ENCODE measurements around the gene ABCB6.
"Not testable (repeated sequence)": the region's sequence is repeated elsewhere in the genome, so short reads cannot be mapped to it uniquely, and the experiment has no call there.

The ABCB6 gene

DNA sequence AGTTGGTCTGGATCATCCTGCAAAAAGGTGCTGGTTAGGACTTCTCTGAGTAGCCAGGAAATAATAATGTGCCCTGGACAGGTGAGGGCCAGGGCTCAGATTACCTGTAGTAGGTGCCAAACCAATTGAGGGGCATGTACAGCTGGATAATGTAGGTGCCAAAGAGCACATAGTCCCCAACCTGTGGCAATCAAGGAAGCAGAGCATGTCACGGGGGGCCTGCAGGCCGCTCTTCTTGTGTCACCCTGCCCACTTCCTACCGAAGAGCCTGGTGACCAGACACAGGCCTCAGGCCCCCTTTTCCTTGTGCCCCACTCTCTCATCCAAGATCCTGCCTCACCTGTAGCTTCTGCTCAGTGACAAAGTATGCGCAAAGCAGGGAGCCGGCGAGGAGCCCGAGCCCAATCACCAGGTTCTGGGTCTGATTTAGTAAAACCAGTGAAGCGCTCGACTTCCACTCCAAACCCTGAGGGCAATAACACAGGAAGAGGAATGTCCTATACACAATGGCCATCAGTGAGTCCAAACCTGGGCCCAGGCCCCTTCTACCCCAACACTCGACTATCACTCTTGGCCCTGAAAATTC lies 5.2 kb downstream of the ABCB6 start:
- DNase-seq (ENCODE audit: low read depth) = no peak

DNA sequence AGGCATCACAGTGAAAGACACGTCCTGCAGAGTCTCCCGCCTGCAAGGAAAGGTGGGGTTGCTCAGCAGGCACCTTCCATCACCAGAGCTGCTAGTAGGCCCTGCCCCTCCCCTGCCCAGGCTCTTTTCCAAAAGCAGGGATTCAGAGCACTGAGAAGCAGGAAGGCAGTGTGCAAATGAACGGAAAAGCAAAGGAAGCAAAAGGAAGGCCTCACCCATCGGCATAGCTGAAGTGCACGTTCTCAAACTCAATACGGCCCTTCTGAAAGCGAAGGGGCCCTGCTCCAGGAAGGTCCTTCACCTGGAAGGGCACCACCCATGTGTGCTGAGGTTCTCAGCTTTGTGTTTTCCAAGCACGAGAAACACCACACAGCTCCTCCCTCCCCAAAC lies 5.7 kb downstream of the ABCB6 start:
- no peak for DNase-seq (ENCODE audit: low read depth)

DNA sequence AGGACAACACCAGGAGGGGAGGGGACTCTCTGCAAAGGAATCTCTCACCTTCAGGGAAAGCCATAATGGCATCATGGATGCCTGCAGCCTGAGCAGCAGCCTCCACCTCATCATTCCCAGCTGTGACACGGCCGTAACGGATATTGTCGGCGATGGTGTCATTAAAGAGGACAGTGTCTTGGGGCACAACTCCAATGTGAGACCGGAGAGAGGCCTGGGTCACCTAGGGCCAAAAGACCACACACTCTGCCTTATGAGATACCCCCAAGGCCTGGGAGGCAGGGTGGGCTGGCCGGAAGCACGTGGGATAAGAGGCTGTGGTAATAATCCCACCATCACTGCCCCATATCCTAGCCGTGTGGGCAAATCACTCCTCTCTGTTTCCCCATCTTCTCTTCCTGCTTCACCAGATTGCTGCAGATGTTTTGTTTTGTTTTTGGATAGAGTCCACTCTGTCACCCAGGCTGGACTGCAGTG lies 7.8 kb downstream of the ABCB6 start:
- DNase-seq (ENCODE audit: low read depth) = no peak

DNA sequence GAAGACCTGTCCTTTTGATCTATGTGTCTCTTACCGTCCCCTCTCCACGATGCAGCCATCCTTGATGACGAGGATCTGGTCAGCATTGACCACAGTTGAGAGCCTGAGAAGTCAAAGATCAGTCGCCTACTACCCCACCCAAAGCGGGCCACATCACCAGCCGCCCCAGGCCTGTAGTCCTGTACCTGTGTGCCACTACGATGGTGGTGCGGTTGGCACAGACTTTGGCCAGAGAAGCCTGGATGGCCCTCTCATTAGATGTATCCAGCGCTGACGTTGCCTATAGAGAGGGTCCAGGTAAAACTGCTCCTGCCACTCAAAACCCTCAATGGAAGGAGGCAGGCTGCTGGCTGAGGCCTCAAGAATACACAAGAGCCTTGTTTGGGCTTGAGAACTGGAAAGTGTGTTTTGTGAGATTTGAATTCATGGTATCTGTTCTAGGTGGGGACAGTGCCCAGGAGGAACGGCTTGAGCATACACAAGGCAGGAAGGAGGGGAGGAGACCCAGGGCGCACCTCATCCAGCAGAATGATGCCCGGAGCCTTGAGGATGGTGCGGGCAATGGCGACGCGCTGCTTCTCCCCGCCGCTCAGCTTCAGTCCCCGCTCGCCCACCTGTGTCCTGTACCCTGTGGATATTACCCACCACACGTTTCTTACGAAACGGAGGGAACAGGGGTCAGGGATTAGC lies 8.4 kb downstream of the ABCB6 start:
- DNase-seq (ENCODE audit: low read depth) = no peak

DNA sequence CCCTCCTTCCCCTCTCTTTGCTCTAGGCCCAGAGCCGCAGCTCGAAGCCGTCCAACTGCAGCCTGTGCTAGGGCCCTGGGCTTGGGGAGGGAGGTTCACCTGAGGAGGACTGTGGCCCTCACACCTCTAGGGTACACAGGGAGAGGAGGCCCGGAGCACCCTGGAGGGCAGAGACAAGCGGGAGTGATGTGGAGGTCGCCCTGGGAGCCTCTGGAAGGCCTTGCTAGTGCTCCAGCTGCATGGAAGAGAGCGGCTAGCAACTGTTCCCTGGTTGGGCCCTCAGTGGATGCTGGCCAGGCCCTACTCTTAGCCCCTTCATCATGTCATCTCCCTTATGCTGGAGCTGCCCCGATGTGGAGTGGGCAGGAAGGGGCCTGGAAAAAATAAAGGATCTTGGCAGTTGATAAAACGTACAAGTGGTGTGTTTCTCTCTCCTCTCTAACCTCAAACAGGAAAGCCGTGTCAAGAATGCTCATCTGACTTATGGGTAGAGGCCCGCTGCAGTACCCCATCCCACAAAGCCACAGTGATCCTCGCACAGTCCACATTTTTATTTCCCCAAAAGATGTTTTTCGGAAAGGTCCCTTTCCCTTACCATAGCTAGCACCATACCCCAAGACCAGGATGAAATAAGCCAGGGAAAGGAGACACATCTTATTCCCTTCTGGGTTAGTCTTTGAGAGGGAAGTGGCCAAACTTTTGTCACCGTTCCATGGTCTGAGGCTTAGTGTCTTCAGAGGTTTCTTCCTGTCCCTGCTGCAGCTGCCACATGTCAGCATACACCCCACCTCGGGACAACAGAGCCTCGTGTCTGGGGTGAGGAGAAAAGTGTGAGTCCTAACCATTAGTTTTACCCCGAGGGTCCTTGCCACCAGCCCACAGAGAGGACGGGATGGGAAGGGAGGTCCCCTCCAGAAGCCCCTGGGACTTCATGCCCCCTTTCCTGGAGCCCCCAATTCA lies 9.2 kb downstream of the ABCB6 start:
- no peak for DNase-seq (ENCODE audit: low read depth)

DNA sequence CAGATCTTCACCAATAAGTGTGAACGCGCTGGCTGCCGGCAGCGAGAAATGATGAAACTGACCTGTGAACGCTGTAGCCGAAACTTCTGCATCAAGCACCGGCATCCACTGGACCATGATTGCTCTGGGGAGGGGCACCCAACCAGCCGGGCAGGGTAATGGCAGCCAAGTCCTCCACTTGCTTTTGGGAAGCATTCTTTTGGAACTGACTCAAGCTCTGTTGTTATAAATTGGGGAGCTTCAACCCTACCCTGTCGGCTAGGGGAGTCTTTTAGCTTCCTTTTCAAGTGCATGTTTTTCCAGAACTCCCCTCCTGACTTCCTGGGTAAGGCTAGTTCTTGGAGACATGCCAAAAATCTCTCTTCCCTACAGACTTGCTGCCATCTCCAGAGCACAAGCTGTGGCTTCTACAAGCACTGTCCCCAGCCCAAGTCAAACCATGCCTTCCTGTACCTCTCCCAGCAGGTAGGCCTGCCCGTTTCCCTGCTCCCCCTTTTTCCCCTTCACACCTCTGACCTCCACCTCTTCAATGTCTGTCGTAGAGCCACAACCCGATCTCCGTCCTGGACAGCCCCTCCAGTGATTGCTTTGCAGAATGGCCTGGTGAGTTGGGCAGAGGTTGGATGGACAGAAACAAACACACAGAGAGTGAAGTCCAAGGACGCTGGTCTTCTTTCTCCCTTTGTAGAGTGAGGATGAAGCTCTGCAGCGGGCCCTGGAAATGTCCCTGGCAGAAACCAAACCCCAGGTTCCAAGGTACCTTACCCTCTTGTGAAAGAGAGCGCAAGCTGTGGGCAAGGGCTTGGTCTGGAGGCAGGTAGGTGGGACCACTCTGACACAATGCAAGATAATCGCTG lies 10.6 kb downstream of the ABCB6 start:
- DNase-seq (ENCODE audit: low read depth) = no peak

DNA sequence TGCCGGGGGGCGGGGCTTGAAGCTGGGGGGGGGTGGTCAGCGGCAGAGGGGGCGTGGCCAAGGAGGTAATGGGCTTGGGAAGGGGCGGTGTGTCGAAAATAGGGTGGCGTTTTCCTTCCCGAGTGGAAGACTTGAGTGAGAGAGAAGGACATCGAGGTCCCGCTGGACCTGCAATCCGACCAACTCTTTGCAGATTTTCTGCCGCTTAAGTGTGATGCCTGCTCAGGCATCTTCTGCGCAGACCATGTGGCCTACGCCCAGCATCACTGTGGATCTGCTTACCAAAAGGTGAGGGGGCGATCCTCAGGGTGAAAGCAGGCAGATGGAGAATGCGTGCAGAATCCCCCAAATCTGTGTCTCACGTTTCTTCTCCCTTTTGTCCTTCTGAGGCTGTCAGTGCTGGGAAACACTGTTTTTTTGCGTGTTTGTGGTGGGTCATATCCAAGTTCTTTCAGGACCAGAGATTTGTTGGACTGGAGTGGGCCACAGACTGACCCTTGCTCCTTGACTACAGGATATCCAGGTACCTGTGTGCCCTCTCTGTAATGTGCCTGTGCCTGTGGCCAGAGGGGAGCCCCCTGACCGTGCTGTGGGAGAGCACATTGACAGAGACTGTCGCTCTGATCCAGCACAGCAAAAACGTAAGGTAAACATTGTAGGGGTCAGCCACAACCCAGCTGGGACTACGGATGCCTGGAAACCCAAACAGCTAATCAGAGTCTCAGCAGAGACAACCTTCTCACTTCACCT lies 11.4 kb downstream of the ABCB6 start:
- no peak for DNase-seq (ENCODE audit: low read depth)

DNA sequence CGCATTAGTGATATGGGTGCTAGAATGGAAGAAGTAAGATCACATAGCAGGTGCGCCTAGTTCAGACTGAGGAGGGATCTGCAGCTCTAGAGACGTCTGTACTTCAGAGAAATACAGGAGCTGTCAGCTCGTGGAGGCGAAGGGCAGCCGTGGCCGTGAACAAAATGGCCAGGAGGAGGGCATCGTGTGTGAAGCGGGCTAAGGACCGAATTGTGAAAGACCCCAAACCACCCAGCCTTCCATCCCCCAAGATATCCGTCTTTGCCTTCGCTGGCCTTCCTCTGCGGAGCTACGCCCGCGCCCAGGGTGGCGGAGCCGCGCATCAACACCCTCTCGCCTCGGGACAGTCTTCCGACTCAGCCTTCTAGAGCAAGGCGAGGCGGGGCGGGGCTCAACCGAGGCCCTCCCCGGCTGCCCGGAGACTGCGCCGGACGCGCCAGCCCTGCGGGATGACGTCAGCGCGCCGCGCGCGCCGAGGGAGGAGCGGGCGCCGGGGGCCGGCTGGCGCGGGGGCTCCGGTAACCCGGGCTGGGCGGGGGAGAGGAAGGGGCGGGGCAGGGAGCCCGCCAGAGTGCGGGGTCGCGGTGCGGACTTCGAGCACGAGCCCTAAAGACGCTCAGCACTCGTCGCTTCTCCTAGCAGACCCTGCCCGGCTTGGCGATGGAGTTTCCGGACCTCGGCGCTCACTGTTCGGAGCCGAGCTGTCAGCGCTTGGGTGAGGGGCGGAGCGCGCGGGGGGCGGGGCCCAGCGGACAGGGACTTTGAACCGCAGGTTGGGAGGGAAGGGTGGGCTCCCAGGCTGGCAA lies 12.2 kb downstream of the ABCB6 start, which contains the start of gene ZFAND2B:
TSS of gene ZFAND2B (plus strand) at position 455 of the 806 bp plus-strand sequence. CDS start at position 661, 206 bp downstream.
- peak; percentile 86 for DNase-seq (ENCODE audit: low read depth)

DNA sequence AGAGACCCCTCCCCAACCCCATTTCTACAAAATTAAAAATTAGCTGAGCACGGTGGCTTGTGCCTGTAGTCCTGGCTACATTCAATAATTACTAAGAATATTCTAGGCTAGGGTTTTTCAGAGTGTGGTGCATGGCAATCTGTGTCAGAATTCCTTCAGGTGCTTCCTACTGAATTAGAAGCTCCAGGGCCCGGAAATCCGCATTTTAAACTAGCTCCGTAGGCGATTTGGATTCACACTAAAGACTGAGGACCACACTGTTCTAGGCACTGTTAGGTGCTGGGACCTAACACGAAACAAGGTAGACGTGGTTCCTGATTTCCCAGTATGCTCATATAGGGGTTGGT lies 12.8 kb downstream of the ABCB6 start:
- DNase-seq (ENCODE audit: low read depth) = no peak

DNA sequence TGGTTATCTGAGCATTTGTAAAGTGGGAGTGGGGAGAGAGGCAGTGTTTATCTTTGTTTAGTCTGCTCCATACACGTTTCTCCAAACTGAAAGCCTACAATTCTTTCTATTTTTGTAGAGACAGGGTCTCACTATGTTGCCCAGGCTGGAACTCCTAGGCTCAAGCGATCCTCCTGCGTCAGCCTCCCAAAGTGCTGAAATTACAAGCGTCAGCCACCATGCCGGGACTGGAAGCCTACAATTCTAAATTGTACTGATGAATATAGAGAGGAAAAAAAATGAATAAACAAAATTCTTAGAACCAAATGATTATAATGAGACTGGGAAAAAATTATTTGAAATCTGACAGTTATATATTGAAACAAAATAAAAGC lies 13.6 kb downstream of the ABCB6 start:
- DNase-seq (ENCODE audit: low read depth) = no peak

DNA sequence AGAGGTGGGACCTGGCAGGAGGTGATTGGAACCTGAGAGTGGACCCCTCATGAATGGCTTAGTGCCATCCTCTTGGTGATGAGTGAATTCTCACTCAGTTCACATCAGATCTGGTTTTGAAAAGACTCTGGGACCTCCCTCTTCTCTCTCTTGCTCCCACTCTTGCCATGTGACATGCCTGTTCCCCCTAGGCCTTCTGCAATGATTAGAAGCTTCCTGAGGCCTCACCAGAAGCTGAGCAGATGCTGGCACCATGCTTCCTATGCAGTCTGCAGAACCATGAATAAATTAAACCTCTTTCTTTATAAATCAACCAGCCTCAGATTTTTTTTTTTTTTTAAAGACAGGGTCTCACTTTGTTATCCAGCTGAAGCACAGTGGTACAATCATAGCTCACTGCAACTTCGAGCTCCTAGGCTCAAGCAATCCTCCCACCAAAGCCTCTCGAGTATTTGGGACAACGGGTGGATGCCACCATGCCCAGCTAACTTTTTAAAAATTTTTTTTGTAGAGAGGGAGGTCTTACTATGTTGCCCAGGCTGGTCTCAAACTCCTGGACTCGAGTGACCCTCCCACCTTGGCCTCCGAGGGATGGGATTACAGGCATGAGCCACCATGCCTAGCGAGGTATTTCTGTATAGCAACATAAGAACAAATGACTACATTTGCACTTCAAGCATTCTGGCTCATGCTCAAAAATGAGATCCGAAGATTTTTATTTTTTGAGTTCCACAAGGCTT lies 14.2 kb downstream of the ABCB6 start:
- DNase-seq (ENCODE audit: low read depth) = no peak

DNA sequence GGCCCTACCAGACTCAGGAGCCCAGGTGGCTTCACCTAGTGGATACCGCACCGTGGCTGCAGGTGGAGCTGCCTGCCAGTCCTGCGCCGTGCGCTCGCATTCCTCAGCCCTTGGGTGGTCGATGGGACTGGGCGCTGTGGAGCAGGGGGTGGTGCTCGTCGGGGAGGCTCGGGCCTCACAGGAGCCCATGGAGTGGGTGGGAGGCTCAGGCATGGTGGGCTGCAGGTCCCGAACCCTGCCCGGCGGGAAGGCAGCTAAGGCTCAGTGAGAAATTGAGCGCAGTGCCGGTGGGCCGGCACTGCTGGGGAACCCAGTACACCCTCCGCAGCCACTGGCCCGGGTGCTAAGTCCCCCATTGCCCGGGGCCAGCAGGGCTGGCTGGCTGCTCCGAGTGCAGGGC lies 17.4 kb downstream of the ABCB6 start:
- not testable (repeated sequence) for DNase-seq (ENCODE audit: low read depth)

DNA sequence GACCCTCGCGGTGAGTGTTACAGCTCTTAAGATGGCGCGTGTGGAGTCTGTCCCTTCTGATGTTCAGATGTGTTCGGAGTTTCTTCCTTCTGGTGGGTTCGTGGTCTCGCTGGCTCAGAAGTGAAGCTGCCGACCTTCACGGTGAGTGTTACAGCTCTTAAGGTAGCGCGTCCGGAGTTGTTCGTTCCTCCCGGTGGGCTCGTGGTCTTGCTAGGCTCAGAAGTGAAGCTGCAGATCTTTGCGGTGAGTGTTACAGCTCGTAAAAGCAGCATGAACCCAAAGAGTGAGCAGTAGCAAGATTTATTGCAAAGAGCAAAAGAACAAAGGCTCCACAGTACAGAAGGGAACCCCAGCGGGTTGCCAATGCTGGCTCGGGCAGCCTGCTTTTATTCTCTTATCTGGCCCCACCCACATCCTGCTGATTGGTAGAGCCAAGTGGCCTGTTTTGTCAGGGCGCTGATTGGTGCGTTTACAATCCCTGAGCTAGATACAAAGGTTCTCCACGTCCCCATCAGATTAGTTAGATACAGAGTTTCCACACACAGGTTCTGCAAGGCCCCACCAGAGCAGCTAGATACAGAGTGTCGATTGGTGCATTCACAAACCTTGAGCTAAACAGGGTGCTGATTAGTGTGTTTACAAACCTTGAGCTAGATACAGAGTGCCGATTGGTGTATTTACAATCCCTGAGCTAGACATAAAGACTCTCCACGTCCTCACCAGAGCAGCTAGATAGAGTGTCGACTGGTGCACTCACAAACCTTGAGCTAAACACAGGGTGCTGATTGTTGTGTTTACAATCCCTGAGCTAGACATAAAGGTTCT lies 18.0 kb downstream of the ABCB6 start:
- DNase-seq (ENCODE audit: low read depth) = not testable (repeated sequence)

DNA sequence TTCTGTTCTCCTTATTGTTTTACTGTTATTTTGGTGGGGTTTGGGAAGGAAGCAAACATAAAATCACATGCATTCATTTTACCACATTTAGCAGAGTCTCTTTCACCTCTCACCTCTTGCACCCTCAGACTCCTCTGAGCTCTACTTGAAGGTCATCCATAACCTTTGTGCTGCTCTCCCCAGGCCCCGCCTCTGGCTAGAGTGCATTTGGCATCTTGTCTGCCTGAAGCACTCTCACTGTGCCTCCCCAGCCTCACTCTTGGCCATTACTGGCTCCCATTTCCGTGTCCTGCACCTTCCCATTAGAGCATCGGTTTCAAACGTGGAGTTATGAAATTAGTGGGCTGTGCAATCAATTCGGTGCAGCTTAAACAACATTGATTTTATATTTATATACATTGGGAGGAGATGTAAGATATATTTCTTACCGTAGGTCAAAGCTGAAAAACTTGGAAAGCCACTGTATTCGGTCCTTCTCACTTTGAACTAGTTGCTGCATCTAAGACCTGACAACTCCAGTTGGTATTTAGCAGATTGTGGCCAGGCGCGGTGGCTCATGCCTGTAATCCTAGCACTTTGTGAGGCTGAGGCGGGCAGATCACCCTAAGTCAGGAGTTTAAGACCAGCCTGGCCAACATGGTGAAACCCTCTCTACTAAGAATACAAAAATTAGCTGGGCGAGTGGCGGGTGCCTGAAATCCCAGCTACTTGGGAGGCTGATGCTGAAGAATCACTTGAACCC lies 19.1 kb downstream of the ABCB6 start:
- DNase-seq (ENCODE audit: low read depth) = no peak

DNA sequence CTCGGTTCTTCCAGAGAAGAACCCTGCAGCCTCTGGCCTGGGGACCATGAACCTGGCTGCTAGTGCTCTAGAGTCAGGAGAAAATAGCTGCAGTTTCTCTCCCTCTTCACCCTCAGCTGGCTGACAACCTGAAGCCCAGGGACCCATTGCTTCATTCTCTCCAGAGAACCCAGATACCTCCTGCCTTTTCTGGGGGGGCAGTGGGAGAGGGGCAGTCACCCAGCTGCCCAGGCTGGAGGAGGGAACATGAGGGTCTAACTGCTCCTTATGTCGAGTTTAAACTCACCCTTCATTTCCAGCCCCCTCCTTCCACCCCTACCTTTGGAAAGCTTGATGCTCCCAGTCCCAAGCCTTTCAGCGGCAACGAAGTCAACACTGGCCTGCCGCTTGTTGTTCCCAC lies 19.8 kb downstream of the ABCB6 start:
- no peak for DNase-seq (ENCODE audit: low read depth)

DNA sequence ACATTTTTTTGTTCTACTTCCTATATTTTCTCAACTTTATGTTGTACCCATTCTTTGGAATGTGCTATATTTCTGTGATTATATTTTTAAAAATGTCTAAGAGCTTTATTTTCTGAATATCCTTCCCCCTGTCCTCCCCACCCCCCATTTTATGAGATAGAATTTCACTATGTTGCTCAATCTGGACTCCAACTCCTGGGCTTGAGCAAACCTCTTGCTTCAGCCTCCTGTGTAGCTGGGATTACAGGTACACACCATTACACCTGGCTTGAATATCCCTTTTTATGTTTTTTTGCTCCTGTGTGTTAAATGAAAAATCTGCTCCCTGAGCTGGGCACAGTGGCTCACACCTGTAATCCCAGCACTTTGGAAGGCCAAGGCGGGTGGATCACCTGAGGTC lies 21.4 kb downstream of the ABCB6 start:
- DNase-seq (ENCODE audit: low read depth) = no peak

DNA sequence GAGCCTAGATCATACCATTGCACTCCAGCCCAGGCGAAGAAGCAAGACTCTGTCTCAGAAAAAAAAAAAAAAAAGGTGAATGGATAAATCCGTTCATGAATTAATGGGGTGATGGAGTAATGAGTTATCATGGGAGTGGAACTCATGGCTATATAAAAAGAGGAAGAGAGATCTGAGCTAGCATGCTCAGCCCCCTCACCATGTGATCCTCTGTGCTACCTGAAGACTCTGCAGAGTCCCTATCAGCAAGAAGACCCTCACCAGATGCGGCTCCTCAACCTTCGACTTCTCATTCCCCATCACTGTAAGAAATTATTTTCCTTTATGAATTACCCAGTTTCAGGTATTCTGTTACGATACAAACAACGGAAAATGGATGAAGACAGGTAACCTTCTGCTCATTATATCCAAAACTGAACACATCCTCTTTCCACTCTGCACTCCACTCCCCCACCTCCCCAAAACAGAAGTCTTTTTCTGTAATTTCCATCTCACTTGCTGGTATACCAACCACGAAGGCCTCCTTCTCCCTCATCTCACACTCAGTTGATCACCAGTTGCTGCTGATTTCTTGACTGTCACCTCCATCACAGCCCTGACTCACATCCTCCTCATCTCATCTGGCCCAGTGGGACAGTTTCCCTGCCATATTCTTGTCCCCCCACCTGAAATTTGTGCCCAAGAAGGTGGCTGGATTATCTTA lies 31.9 kb downstream of the ABCB6 start:
- DNase-seq (ENCODE audit: low read depth) = no peak

Measured in stimulated activated CD8-positive, alpha-beta memory T cell treated with anti-CD3 and anti-CD28 coated beads, Interleukin-15, amount 100 ng/mL, for 24 hours (primary cell).